Transverse colon (tissue), 4 donors: ENCODE data around the gene SLC10A4. TPM values are rescaled to one million over a fixed set of nuclear protein-coding genes. Genes with fewer than 3 reads are reported as not detected.

Experiments
- DNase-seq: peaks from one replicate; pipeline ENCODE4 v3.0.0-alpha.2; 2019
- H3K27ac ChIP-seq, 4 donors: fragments of 200-600 bp; sonication (generic); 2 replicates each; pipeline ENCODE4 v1.5.1; 2016 to 2018; ENCODE audit warnings: inconsistent platforms in 4 of 4
- H3K27me3 ChIP-seq: fragments of 200-600 bp; sonication (generic); 2 replicates; pipeline ENCODE4 v1.5.1; 2017; ENCODE audit warnings: inconsistent platforms
- H3K36me3 ChIP-seq, 4 donors: fragments of 200-600 bp; sonication (generic); 2 replicates each; pipeline ENCODE4 v1.5.1; 2017 to 2019; ENCODE audit warnings: inconsistent platforms in 4 of 4
- H3K4me1 ChIP-seq, 4 donors: fragments of 200-600 bp; sonication (generic); 2 replicates each; pipeline ENCODE4 v1.5.1; 2017 to 2020; ENCODE audit warnings: inconsistent platforms in 4 of 4
- H3K4me3 ChIP-seq, 4 donors: fragments of 200-600 bp; sonication (generic); 1 replicate in 1 of 4; 2 replicates in 3 of 4; pipeline versions ENCODE4 v1.5.1 to v1.6.1; 2017 to 2019; ENCODE audit warnings: inconsistent platforms in 4 of 4
- H3K9me3 ChIP-seq, 2 donors: fragments of 200-600 bp; sonication (generic); 2 replicates each; pipeline ENCODE4 v1.5.1; 2017 to 2019; ENCODE audit warnings: inconsistent platforms in 2 of 2
- EP300 ChIP-seq: sonication (generic); formaldehyde crosslinking; IDR thresholded peaks from one replicate; pipeline ENCODE4 v1.6.1; 2017; ENCODE audit warnings: antibody characterized with exemption, low read depth
- POLR2A ChIP-seq: fragments of 450-650 bp; IDR thresholded peaks from one replicate; pipeline ENCODE4 v1.6.1; 2016; ENCODE audit warnings: antibody characterized with exemption, mild to moderate bottlenecking, moderate library complexity
- POLR2AphosphoS5 ChIP-seq, 3 donors: sonication (generic); formaldehyde crosslinking; IDR thresholded peaks; one replicate each; pipeline ENCODE4 v1.6.1; 2016; ENCODE audit warnings: antibody characterized with exemption in 3 of 3
- WGBS, 2 donors: methylation state at CpG; one replicate each; pipeline ENCODE4 v1.1.5; 2018; ENCODE audit warnings: low coverage in 1 of 2; 5-methylcytosine and 5-hydroxymethylcytosine counted together
- in situ Hi-C, 4 donors: fragments of 200-750 bp; cut with MboI; loops; one replicate each; pipeline versions ENCODE4 v1.15.0 to v1.15.1; 2017; ENCODE audit warnings: low sequenced_read_pairs in 3 of 4, low pct_ligation_motif_present in 1 of 4, low pct_unique_long_range_greater_than_20kb in 1 of 4
- intact Hi-C: fragments of 100-400 bp; cut with DNase I; formaldehyde crosslinking; loops from one replicate; pipeline ENCODE4 v1.15.1; 2023; ENCODE audit warnings: low total_unique reads
- total RNA-seq, 4 donors: library from RNA; depleted of rRNA; stranded (reverse); fragments of >200 nt; gene quantifications; one replicate each; pipeline ENCODE4 v1.1.0, GENCODE V29; 2016
- TF ChIP-seq, protein P1 (sequence below), 5 experiments: fragments of 200-600 bp in 3 of 5; fragments of 450-650 bp in 2 of 5; sonication (generic) in 3 of 5; IDR thresholded peaks; 1 replicate in 2 of 5; 2 replicates in 3 of 5; pipeline ENCODE4 v1.5.1; 2016 to 2017; ENCODE audit warnings: antibody characterized with exemption in 5 of 5, inconsistent platforms in 3 of 5, mild to moderate bottlenecking in 2 of 5, moderate library complexity in 1 of 5

The SLC10A4 gene
- total RNA-seq, 4 donors from 2014 or later: 1.2 to 6.0 TPM; not detected in 2

DNA sequence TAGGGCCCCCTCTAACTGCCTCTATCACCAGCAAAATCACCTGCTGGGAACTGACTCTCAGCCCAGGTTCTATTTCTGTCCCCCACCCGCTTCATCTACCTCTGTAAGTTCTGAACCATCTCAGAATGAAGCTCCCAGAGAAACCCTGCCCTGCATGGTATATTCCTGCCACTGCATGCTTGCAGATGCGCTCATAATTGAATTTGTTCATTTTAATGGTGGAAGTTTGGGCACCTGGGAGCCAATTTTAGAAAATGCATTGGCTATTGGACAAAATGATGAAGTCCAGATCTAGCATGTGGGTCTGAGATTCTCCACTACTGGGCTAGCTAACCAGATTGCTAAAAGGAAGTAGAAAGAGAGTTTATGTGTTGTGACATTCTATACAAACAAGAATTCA is 28.6 kb upstream of the SLC10A4 start:
- Histone ChIP-seq H3K4me3 (no peak overlapping the region), H3K9me3 (no peaks in the 10 kb centered on the region), H3K4me1 (no peaks in the 10 kb centered on the region), H3K27me3 (no peaks in the 10 kb centered on the region), H3K36me3 (no peaks in the 10 kb centered on the region), H3K27ac (no peak overlapping the region)
- WGBS, 2 donors: 94% methylated on average over 2 of the region's 2 CpGs; no CpG with 5 or more reads in 1 of the 2 donors
- intact Hi-C loops: no loop called here
- no peak for DNase-seq
- in situ Hi-C loops: no loop called here
- TF ChIP-seq, protein P1, sequence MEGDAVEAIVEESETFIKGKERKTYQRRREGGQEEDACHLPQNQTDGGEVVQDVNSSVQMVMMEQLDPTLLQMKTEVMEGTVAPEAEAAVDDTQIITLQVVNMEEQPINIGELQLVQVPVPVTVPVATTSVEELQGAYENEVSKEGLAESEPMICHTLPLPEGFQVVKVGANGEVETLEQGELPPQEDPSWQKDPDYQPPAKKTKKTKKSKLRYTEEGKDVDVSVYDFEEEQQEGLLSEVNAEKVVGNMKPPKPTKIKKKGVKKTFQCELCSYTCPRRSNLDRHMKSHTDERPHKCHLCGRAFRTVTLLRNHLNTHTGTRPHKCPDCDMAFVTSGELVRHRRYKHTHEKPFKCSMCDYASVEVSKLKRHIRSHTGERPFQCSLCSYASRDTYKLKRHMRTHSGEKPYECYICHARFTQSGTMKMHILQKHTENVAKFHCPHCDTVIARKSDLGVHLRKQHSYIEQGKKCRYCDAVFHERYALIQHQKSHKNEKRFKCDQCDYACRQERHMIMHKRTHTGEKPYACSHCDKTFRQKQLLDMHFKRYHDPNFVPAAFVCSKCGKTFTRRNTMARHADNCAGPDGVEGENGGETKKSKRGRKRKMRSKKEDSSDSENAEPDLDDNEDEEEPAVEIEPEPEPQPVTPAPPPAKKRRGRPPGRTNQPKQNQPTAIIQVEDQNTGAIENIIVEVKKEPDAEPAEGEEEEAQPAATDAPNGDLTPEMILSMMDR (IDR thresholded peaks at IDR 0.05): no peak
- TF ChIP-seq POLR2A (no peak), POLR2AphosphoS5 (IDR thresholded peaks at IDR 0.05) (no peak), EP300 (no peak)

DNA sequence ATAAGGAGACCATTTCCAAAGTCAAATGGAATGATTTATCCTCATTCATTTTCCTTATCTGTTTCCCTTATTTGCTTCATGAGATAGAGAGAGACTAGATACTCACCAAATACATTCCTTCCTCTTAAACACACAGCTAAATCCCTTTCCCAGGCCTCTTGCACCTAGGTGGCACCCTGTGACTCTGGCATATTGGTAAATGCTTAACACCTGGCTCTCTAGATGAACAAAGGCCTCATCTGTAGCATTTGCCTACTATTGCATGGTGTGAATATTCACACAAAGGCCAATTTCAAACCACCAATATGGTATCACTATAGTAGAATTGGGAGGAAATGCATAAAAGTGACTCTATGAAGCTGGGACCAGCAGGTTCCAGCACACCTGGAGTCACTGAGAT is 22.1 kb upstream of the SLC10A4 start:
- no peaks in the 10 kb centered on the region for H3K36me3 ChIP-seq
- no peak for DNase-seq
- no peak overlapping the region for H3K4me3 ChIP-seq
- TF ChIP-seq, protein P1 (IDR thresholded peaks at IDR 0.05): no peak
- no peak for TF ChIP-seq EP300
- TF ChIP-seq POLR2AphosphoS5 (IDR thresholded peaks at IDR 0.05): no peak
- no peak for TF ChIP-seq POLR2A
- H3K9me3 ChIP-seq: no peaks in the 10 kb centered on the region
- in situ Hi-C loops (no loop called here), intact Hi-C loops (no loop called here)
- H3K27ac ChIP-seq: no peak overlapping the region
- H3K4me1 ChIP-seq: no peaks in the 10 kb centered on the region
- no peaks in the 10 kb centered on the region for H3K27me3 ChIP-seq

DNA sequence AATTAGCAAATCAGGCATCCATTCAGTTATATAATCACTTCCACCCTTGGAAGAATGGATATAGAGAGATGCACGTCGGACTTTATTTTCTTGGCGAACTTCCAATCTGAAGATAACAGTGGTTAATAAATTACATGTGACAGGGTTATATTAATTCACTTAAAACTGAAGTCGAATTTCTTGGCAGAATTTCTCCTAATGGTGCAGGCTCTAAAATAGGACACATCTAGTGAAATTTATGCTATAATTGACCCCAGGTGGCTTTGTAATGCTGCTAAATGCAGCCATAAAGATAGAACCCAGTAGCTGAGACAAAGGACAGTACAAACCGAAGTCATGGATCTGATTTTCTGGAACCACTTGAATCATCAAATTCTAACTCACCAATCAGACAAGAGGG is 20.8 kb upstream of the SLC10A4 start:
- intact Hi-C loops: no loop called here
- no peak for TF ChIP-seq POLR2AphosphoS5 (IDR thresholded peaks at IDR 0.05)
- TF ChIP-seq EP300: no peak
- TF ChIP-seq, protein P1 (IDR thresholded peaks at IDR 0.05): no peak
- TF ChIP-seq POLR2A: no peak
- in situ Hi-C loops: no loop called here
- H3K36me3 ChIP-seq: no peaks in the 10 kb centered on the region
- 26 to 39% methylated on average over 2 to 5 of the region's 5 CpGs for WGBS, 2 donors
- H3K4me3 ChIP-seq: no peak overlapping the region
- H3K27ac ChIP-seq: no peak overlapping the region
- H3K4me1 ChIP-seq: no peaks in the 10 kb centered on the region
- no peaks in the 10 kb centered on the region for H3K9me3 ChIP-seq
- no peak for DNase-seq
- H3K27me3 ChIP-seq: no peaks in the 10 kb centered on the region

DNA sequence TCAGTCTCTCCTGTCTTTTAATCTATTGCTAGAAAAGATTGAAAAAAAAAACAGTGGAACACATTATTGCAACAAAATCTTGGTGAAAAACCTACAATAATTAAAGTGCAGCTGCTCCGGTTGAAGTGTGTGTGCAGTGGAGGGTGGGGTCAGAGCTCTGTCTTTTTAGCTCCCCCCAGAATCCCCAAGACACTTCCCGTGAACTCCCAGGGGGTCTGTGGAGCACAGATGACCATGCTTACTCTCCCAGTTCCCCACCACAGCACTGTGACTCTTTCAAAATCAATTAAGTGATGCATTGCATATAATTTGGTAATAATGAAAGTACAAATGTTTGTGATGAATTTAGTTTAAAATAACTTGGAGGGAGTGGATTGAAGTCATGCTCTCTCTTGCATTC is 15.7 kb upstream of the SLC10A4 start:
- Histone ChIP-seq H3K4me1 (no peaks in the 10 kb centered on the region), H3K27me3 (no peaks in the 10 kb centered on the region), H3K9me3 (no peaks in the 10 kb centered on the region), H3K36me3 (no peaks in the 10 kb centered on the region), H3K4me3 (no peak overlapping the region), H3K27ac (no peak overlapping the region)
- 54 to 56% methylated on average over 1 to 2 of the region's 2 CpGs for WGBS, 2 donors
- DNase-seq: no peak
- in situ Hi-C loops: no loop called here
- intact Hi-C loops: no loop called here
- TF ChIP-seq EP300: no peak
- no peak for TF ChIP-seq POLR2A
- TF ChIP-seq, protein P1 (IDR thresholded peaks at IDR 0.05): no peak
